ENCODE data around the gene MIER3.

Gene MIER3

GRCh38 chr5:56896763-56897162 is 55.2 kb downstream of the MIER3 start:
- DNase-seq (ENCODE audit: low spot score) = no peak

- DNase-seq (ENCODE audit: low spot score) = no peak
Measured at GRCh38 chr5:56893251-56893951, 58.5 kb downstream of the MIER3 start.

GRCh38 chr5:56881571-56881970 is 70.4 kb downstream of the MIER3 start:
- DNase-seq (ENCODE audit: low spot score) = no peak

GRCh38 chr5:56876327-56876726 is 75.6 kb downstream of the MIER3 start:
- DNase-seq (ENCODE audit: low spot score) = no peak

GRCh38 chr5:56873056-56873455 is 78.9 kb downstream of the MIER3 start:
- no peak for DNase-seq (ENCODE audit: low spot score)

- DNase-seq (ENCODE audit: low spot score) = no peak
Measured at GRCh38 chr5:56871777-56872176, 80.1 kb downstream of the MIER3 start.

Data from hepatic stellate cell (primary cell).